Activated CD4-positive, alpha-beta T cell treated with anti-CD3 and anti-CD28 coated beads, Interleukin-2, amount 10 ng/mL, durations not matched to agents 24 days and 14 days (primary cell): ENCODE results near the gene SLC19A3. TPM values are rescaled to one million over a fixed set of nuclear protein-coding genes. Genes with fewer than 3 reads are reported as not detected.
"Not testable (repeated sequence)": the region's sequence is repeated elsewhere in the genome, so short reads cannot be mapped to it uniquely, and the experiment has no call there.

Experiments used
- DNase-seq: peaks from one replicate; pipeline ENCODE4 v3.0.0; 2022
- H3K27ac Mint-ChIP-seq: one replicate; pipeline ENCODE4 v1.8.0; 2022; ENCODE audit warnings: mild to moderate bottlenecking, mixed read lengths
- H3K27me3 Mint-ChIP-seq: one replicate; pipeline ENCODE4 v1.8.0; 2022; ENCODE audit warnings: mixed read lengths
- H3K36me3 Mint-ChIP-seq: one replicate; pipeline ENCODE4 v1.8.0; 2022; ENCODE audit warnings: low read depth, mild to moderate bottlenecking, mixed read lengths
- H3K4me1 Mint-ChIP-seq: one replicate; pipeline ENCODE4 v1.8.0; 2021; ENCODE audit warnings: mixed read lengths
- H3K4me3 Mint-ChIP-seq: one replicate; pipeline ENCODE4 v1.8.0; 2022; ENCODE audit warnings: mild to moderate bottlenecking, moderate library complexity, mixed read lengths
- H3K9me3 Mint-ChIP-seq: one replicate; pipeline ENCODE4 v1.8.0; 2021; ENCODE audit warnings: mixed read lengths
- intact Hi-C: fragments of 100-400 bp; cut with micrococcal nuclease; formaldehyde crosslinking; loops from one replicate; pipeline ENCODE4 v1.15.1; 2023
- total RNA-seq: library from RNA; stranded (reverse); gene quantifications from 2 replicates; pipeline ENCODE4 v1.2.3, GENCODE V29; 2022

Gene SLC19A3
- total RNA-seq, 1 donor from 2014 or later = not detected

GRCh38 chr2:227674485-227674884, 43.3 kb downstream of the SLC19A3 start:
- intact Hi-C loops = no loop called here
- no peaks in the 10 kb centered on the region for H3K36me3 Mint-ChIP-seq
- H3K27me3 Mint-ChIP-seq = peaks cover 7% of the 10 kb centered on the region
- no peak for DNase-seq
- no peaks in the 10 kb centered on the region for H3K9me3 Mint-ChIP-seq
- no peaks in the 10 kb centered on the region for H3K4me1 Mint-ChIP-seq
- H3K4me3 Mint-ChIP-seq = no peak overlapping the region
- no peak overlapping the region for H3K27ac Mint-ChIP-seq

- intact Hi-C loops, H3K27me3 Mint-ChIP-seq, H3K4me1 Mint-ChIP-seq, H3K4me3 Mint-ChIP-seq, H3K36me3 Mint-ChIP-seq, DNase-seq, H3K27ac Mint-ChIP-seq, H3K9me3 Mint-ChIP-seq: not testable (repeated sequence)
These were observed 44.2 kb downstream of the SLC19A3 start for GRCh38 chr2:227673620-227674019.

- H3K27me3 Mint-ChIP-seq = peaks cover 7% of the 10 kb centered on the region
- no peak overlapping the region for H3K4me3 Mint-ChIP-seq
- no peaks in the 10 kb centered on the region for H3K4me1 Mint-ChIP-seq
- H3K36me3 Mint-ChIP-seq = no peaks in the 10 kb centered on the region
- no peak for DNase-seq
- no peak overlapping the region for H3K27ac Mint-ChIP-seq
- H3K9me3 Mint-ChIP-seq = no peaks in the 10 kb centered on the region
- intact Hi-C loops = no loop called here
These were observed 46.5 kb downstream of the SLC19A3 start for GRCh38 chr2:227671170-227671905.

GRCh38 chr2:227666631-227667170, 51.1 kb downstream of the SLC19A3 start, which contains the start of gene SCYGR5:
Gene SCYGR5, plus strand, starts transcription at chr2:227666804. Its CDS starts 0 bp downstream, at chr2:227666804.
- H3K36me3 Mint-ChIP-seq, H3K4me1 Mint-ChIP-seq, H3K9me3 Mint-ChIP-seq, H3K27ac Mint-ChIP-seq, H3K27me3 Mint-ChIP-seq, intact Hi-C loops, DNase-seq, H3K4me3 Mint-ChIP-seq: not testable (repeated sequence)

GRCh38 chr2:227665189-227665940, 52.5 kb downstream of the SLC19A3 start:
- intact Hi-C loops = no loop called here
- DNase-seq = no peak
- Mint-ChIP-seq H3K4me3 (no peak overlapping the region), H3K36me3 (no peaks in the 10 kb centered on the region), H3K9me3 (no peaks in the 10 kb centered on the region), H3K27ac (no peak overlapping the region), H3K27me3 (peaks cover 4% of the 10 kb centered on the region), H3K4me1 (no peaks in the 10 kb centered on the region)

- intact Hi-C loops = no loop called here
- H3K27ac Mint-ChIP-seq = no peak overlapping the region
- H3K36me3 Mint-ChIP-seq = no peaks in the 10 kb centered on the region
- H3K4me1 Mint-ChIP-seq = no peaks in the 10 kb centered on the region
- DNase-seq = no peak
- H3K27me3 Mint-ChIP-seq = no peaks in the 10 kb centered on the region
- H3K4me3 Mint-ChIP-seq = no peak overlapping the region
- no peaks in the 10 kb centered on the region for H3K9me3 Mint-ChIP-seq
These were observed 56.0 kb downstream of the SLC19A3 start for GRCh38 chr2:227661827-227662226.

GRCh38 chr2:227661025-227661649, 56.7 kb downstream of the SLC19A3 start:
- Mint-ChIP-seq H3K27me3 (no peaks in the 10 kb centered on the region), H3K27ac (no peak overlapping the region), H3K4me1 (no peaks in the 10 kb centered on the region), H3K9me3 (no peaks in the 10 kb centered on the region), H3K36me3 (no peaks in the 10 kb centered on the region), H3K4me3 (no peak overlapping the region)
- DNase-seq = no peak
- intact Hi-C loops = no loop called here

GRCh38 chr2:227657199-227657845, 60.5 kb downstream of the SLC19A3 start:
- DNase-seq = no peak
- Mint-ChIP-seq H3K9me3 (no peaks in the 10 kb centered on the region), H3K27me3 (peaks cover 6% of the 10 kb centered on the region), H3K36me3 (no peaks in the 10 kb centered on the region), H3K4me1 (peaks cover 3% of the 10 kb centered on the region), H3K27ac (no peak overlapping the region), H3K4me3 (no peak overlapping the region)
- intact Hi-C loops = loop anchor here (10.0 kb wide), 1 partner anchor 253 kb away; no protein-coding TSS in a partner anchor

GRCh38 chr2:227655454-227655853, 62.4 kb downstream of the SLC19A3 start:
- no peak overlapping the region for H3K4me3 Mint-ChIP-seq
- DNase-seq = no peak
- intact Hi-C loops = loop anchor here (10.0 kb wide), 1 partner anchor 251 kb away; no protein-coding TSS in a partner anchor

GRCh38 chr2:227654426-227654825, 63.4 kb downstream of the SLC19A3 start:
- Mint-ChIP-seq H3K4me1 (peaks cover 3% of the 10 kb centered on the region), H3K27me3 (peaks cover 14% of the 10 kb centered on the region), H3K36me3 (no peaks in the 10 kb centered on the region), H3K27ac (no peak overlapping the region), H3K9me3 (no peaks in the 10 kb centered on the region), H3K4me3 (no peak overlapping the region)
- no peak for DNase-seq
- intact Hi-C loops = loop anchor here (10.0 kb wide), 1 partner anchor 250 kb away; no protein-coding TSS in a partner anchor

More at GRCh38 chr2:227655454-227655853, 62.4 kb downstream of the SLC19A3 start:
- Mint-ChIP-seq H3K27ac (no peak overlapping the region), H3K27me3 (peaks cover 11% of the 10 kb centered on the region), H3K4me1 (peaks cover 3% of the 10 kb centered on the region), H3K9me3 (no peaks in the 10 kb centered on the region), H3K36me3 (no peaks in the 10 kb centered on the region)

- no peak overlapping the region for H3K27ac Mint-ChIP-seq
- no peaks in the 10 kb centered on the region for H3K9me3 Mint-ChIP-seq
- peaks cover 3% of the 10 kb centered on the region for H3K4me1 Mint-ChIP-seq
- H3K27me3 Mint-ChIP-seq = peaks cover 18% of the 10 kb centered on the region
- intact Hi-C loops = loop anchor here (10.0 kb wide), 1 partner anchor 249 kb away; no protein-coding TSS in a partner anchor
- no peak for DNase-seq
- no peaks in the 10 kb centered on the region for H3K36me3 Mint-ChIP-seq
- H3K4me3 Mint-ChIP-seq = no peak overlapping the region
These were observed 64.4 kb downstream of the SLC19A3 start for GRCh38 chr2:227653419-227653818.

GRCh38 chr2:227643990-227644551, 73.8 kb downstream of the SLC19A3 start:
- Mint-ChIP-seq H3K4me3 (no peak overlapping the region), H3K27me3 (peaks cover 8% of the 10 kb centered on the region), H3K9me3 (no peaks in the 10 kb centered on the region), H3K36me3 (no peaks in the 10 kb centered on the region), H3K27ac (no peak overlapping the region), H3K4me1 (no peaks in the 10 kb centered on the region)
- intact Hi-C loops = no loop called here
- DNase-seq = no peak

- peaks cover 8% of the 10 kb centered on the region for H3K27me3 Mint-ChIP-seq
- no peak overlapping the region for H3K4me3 Mint-ChIP-seq
- intact Hi-C loops = no loop called here
- no peak for DNase-seq
- no peaks in the 10 kb centered on the region for H3K4me1 Mint-ChIP-seq
- H3K9me3 Mint-ChIP-seq = no peaks in the 10 kb centered on the region
- H3K27ac Mint-ChIP-seq = no peak overlapping the region
- H3K36me3 Mint-ChIP-seq = no peaks in the 10 kb centered on the region
These were observed 75.2 kb downstream of the SLC19A3 start for GRCh38 chr2:227642656-227643055.
